Measurements from ENCODE around the gene KCNH3. TPM values are rescaled to one million over a fixed set of nuclear protein-coding genes. Genes with fewer than 3 reads are reported as not detected.
A peak's percentile ranks its signal among the peaks of the same experiment; 100 is the strongest.
"Not testable (repeated sequence)": the region's sequence is repeated elsewhere in the genome, so short reads cannot be mapped to it uniquely, and the experiment has no call there.

KCNH3 gene
- polyA plus RNA-seq, 10 donors, result 0.63 to 2.7 (median 1.4) TPM

DNA sequence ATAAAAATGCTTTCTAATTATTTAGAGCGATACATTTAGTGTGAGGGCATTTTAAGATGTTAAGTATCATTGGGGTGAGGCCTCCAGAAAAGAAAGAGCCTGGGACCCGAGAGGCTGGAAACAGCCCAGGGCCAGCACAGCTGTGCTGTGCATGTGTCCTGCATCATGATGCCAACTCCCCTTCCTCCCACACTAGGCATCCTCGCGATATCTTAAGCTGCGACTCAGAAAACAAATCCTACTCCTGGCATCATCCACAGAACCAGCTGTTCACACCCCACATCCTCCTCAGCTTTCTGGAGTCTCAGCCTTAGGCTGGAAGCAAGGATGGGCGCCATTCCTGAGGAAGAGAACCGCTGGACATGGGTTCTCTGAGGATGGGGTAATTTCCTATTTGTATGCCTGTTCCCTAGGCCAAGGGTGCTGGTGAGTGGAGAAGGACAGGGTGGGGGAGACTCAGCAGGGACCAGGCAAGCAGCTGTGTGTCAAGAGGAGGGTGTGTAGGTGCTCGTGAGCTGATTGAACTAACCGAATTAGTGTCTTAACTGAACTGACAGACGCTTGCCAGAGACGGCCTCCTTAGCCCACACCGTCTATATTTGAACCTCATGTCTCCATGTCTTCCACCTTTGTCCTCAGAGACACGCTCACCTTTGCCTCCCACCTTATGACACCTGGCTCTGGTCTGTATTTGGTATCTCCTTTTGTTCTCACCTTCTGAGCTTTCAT, 44.7 kb downstream of the KCNH3 start:
- peak in 2 of 3 donors; percentile 72 to 88 for DNase-seq

DNA sequence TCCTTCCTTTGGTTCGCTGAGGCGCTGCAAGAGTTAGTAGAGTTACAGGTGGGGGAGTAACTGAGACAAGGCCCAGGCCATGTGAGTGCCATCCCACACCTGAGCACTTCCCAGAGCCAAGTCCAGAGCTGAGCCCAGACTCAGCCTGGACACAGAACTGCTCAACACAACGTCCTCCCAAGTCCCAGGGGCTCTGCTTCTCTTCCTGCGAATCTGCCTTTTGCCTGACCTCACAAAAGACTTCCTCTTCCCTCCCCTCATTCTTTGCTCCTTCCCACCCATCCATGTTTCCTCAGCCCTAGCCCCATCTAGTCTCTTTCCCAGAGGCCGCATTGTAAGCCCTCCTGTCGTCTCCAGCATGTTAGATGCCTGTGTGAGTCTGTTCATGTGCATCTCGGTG, 45.8 kb downstream of the KCNH3 start:
- DNase-seq, result peak in 2 of 3 donors; percentile 47 to 81

DNA sequence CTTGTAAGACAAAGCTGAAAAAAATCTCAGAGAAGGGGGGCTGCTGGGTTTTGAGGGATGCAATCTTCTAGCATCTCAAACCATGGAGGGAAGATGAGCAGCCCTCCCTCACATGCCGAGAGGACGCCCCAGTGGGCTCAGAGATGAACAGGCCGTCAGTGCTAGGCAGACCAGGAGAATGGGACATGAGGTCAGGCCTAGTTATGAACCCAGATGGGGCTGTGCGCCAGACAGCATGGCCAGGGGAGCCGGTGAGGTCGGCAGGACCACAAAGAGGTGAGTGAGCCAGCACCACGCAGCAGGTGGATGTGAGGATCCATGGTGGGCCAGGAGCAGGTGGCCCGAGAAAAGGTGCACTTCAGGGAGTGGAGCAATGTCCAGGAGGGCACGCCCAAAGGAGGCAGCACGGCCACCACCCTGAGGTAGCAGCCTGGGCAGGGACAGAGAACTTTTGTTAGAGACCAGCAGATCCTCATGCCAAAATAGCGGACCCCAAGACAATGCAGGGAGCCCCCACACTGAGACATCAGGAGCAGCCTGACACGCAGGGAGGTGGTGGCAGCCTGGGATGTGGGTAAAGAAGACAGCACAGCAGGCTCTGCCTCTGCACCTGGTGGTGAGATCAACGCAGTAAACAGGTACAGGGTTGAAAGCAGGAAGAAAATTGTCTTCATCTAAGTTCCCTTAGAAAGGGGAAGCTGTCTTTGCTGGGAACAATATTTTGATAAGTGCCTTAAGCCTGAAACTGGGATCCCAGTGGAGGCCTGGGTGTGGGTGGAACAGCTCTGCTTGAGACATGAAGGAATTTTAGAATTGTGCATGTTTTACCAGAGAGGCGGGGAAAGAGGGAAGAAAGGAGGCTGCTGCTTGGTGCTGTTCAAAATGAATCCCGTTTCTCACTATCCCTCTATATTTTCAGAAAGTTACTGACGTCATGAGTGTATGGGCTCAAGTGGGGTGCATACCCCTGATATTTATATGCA, 46.9 kb downstream of the KCNH3 start:
- DNase-seq, result peak in 2 of 3 donors; percentile 17 to 56

DNA sequence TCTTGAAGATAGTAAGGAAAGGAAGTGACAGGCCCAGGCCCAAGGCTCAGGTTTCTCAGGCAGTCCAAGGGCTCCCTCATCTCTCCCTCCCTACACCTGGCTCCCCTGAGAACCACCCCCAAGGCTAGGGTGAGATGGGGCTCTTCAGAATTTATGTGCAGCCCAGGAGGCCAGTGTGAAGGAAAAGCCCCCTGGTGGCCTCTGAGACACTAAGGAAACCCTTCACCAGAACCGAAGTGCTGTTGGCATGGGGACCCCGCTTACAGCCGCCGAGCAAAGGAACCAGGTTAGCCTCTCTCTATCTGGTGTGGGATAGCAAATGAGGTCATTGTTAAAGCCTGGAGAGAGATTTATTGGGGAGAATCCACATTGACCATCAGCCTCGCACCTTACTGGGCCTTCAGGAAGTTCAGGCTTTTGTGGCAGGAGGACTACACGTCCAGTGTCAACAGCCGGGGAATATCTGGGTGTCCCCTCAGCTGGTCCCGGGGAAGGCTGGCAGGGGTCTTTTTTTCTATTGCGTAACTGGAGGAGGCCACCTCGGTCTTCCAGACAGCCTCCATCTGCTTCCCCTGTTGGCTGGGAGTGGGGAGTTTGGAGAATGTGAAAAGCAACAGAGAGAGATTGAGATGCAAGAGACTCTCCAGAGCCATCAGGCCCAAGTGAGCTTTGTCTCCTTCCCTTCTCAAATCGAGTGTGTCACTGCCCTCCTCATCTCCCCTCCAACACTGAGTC, 48.5 kb downstream of the KCNH3 start:
- no peak for DNase-seq

DNA sequence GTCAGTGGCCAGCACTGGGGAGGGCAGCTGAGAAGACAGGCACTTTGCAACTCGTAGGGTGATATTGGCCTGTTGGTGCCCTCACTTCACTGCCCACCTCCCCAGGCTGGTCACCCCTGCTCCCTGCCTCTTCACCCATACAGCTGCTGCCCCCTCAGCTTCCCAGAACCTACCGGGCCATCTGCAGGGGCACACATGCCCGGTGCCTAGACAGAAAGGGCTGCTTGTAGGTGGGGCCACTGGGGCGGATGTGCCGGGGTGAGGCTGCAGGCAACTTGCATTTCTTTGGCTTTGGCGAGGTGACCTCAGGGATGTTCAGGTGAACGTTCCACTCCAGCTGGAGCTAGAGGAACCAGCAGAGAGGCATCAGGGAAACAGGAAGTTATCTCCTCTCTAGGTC, 49.5 kb downstream of the KCNH3 start:
- DNase-seq, result no peak

DNA sequence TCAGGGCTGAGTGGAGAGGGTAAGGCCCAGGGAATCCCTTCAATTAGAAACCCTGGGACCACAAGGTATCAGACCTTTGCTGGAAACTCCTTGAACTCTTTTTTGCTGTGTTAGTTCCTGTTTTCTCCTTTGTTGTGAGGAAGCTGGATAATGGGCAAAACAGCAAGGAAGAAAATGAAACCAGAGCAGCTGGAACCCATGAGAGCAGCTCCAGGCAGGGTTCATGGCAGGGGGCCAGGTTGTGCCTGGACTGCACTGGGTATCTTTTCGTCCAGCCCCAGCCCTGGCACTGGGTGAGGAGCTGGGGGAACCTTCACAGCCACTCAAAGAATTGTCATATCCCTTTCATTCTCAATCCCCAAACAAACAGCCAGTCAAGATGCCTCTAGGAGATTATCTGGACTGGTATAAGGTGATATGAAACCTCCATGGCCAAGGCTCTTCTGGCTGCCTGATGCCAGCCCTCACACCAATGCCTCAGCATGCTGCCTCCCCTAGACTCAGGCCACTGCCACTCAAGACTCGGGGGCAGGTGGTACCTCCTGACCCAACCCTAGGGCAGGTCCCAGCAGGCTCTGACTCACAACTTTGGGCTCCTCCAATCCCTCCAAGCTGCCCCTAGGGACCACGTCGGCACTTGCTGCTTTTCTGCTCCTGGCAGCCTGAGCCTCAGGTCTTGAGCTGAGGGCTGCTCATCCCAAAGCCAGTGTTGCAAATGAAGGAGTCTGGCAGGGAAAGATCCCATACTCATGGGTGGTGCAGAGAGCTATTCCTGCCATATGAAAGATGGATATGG, 50.1 kb downstream of the KCNH3 start:
- DNase-seq, result no peak

DNA sequence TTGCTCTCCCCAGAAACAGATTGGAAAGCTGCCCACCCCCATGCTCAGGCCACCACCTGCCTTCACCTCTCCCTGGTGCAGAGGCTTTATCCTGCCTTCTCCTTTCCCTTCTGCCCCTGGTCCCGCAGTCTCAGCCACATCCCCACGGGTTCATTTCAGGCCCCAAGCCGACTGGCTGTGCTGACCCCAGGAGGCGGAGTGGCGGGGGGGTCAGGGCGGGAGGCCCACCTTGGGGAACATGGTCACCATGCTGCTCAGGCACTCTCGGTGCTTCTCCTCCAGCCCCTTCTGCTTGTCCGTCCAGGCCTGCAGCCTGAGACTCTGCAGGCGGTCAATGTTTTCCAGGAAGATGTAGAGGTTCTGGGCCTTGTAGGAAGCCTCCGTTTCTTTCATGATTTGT, 59.7 kb downstream of the KCNH3 start:
- no peak for DNase-seq

DNA sequence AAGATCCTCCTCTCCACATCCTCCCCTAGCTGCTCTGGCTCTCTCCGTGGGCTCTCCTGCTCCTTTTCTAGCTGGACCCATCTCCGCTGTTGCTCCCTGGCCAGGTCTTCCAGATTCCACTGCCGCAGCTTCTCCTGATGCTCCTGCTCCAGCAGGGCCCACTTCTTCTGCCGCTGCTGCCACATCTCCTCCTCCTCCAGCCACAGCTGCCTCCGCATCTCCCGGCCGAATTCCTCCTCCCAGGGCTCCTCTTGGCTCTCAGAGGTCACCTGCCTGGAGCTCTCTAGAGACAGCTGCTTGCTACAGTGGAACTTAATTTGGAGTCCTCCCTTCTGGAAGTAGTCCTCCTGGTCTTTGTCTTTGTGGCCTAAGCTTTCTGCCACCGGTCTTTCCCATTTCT, 61.1 kb downstream of the KCNH3 start:
- no peak for DNase-seq

DNA sequence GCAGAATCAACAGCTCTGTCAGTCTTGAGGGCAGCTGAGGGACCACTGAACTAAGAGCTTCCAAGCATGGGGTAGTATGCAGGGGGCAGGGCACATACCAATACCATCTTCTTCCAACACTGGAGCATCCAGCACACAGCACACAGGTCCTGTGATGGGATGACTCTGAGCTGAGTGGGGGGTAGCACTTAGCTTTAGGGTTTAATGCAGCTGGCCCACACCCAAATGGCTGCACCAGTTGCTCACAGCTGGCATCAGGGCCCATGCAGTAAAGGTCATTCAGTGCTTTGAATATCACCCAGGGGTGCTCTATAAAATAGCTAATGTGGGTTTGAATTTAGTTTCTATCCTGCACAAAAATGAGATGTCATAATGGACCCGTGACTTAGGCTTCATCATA, 64.9 kb downstream of the KCNH3 start:
- DNase-seq, result no peak

DNA sequence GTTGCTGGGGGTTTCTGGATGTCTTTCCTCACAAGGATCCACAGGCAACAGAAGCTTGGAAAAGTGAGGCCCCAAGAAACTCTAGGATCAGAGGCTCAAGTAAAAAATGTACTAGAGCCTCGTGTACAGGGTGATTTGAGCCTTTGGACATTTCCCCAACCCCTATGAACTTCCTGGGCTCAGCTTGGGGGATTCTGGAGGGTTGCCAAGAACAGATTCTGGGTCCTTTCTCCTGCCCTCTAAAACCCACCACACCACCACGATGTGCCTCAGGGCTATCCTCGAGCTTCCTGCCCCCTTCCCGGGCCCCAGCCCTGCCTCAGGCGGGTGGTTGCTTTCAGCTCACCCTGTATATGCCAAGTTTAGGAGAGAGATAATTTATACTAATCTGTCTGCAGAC, 66.0 kb downstream of the KCNH3 start:
- no peak for DNase-seq

DNA sequence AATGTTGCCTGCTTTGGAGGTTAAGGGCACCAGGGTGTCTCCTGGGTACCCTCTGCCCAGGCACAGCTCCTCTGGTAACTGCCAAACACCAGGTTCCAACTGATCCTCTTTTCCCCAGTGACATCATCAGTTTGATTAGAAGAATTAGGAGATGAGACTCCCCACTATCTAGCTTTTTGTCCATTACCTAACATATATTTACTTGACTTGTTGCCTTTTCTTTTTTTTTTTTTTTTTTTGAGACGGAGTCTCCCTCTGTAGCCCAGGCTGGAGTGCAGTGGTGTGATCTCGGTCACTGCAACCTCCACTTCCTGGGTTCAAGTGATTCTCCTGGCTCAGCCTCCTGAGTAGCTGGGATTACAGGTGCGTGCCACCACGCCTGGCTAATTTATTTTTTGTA, 66.7 kb downstream of the KCNH3 start, which contains the start of gene FAM186B:
Gene FAM186B (minus strand): TSS at position 101 of the 400 bp plus-strand sequence. CDS start 162 bp downstream, outside the sequence.
- not testable (repeated sequence) for DNase-seq

Other genes starting within 250 kb of the KCNH3 start
- 1 to 10 TPM; 1.2 to 2.8 (median 1.4) TPM for gene PRPH, start 243.9 kb upstream of the KCNH3 start, polyA plus RNA-seq (ENCODE audit: insufficient read length in 10 of 10)
- gene TROAP, start 215.8 kb upstream of the KCNH3 start, polyA plus RNA-seq (ENCODE audit: insufficient read length in 10 of 10), result 10 to 100 TPM in 6 of 10 donors, 1 to 10 TPM in 4; 8.2 to 22.0 (median 11.0) TPM
- under 1 TPM in 1 of 10 donors, not detected in 9; 0.10 TPM for gene C1QL4, start 201.8 kb upstream of the KCNH3 start, polyA plus RNA-seq (ENCODE audit: insufficient read length in 10 of 10)
- gene DNAJC22, start 192.1 kb upstream of the KCNH3 start, polyA plus RNA-seq (ENCODE audit: insufficient read length in 10 of 10), result under 1 TPM in 8 of 10 donors, not detected in 2; 0.03 to 0.24 (median 0.16) TPM
- 10 to 100 TPM; 23.0 to 37.0 (median 28.1) TPM for gene SPATS2, start 171.6 kb upstream of the KCNH3 start, polyA plus RNA-seq (ENCODE audit: insufficient read length in 10 of 10)
- gene MCRS1, start 29.1 kb downstream of the KCNH3 start, polyA plus RNA-seq (ENCODE audit: insufficient read length in 10 of 10), result 10 to 100 TPM; 45.8 to 61.2 (median 55.2) TPM
- 1 to 10 TPM in 5 of 10 donors, under 1 TPM in 5; 0.54 to 2.9 (median 1.1) TPM for gene FAM186B, start 66.6 kb downstream of the KCNH3 start, polyA plus RNA-seq (ENCODE audit: insufficient read length in 10 of 10)
- gene PRPF40B, start 84.5 kb downstream of the KCNH3 start, polyA plus RNA-seq (ENCODE audit: insufficient read length in 10 of 10), result 10 to 100 TPM; 10.9 to 18.1 (median 12.5) TPM
- 10 to 100 TPM; 22.4 to 37.9 (median 26.4) TPM for gene FMNL3, start 168.4 kb downstream of the KCNH3 start, polyA plus RNA-seq (ENCODE audit: insufficient read length in 10 of 10)
- gene TMBIM6, start 202.5 kb downstream of the KCNH3 start, polyA plus RNA-seq (ENCODE audit: insufficient read length in 10 of 10), result 100 to 1,000 TPM; 238 to 318 (median 275) TPM